MM.1S (cell line): Measurements from ENCODE around the gene FLVCR1.
"Not testable (repeated sequence)": the region's sequence is repeated elsewhere in the genome, so short reads cannot be mapped to it uniquely, and the experiment has no call there.

Experiments used
- DNase-seq: peaks from one replicate; pipeline ENCODE4 v3.0.0-alpha.2; 2015
- H2AFZ ChIP-seq: fragments of 300-600 bp; sonication (generic); 2 replicates; pipeline ENCODE4 v1.6.0; 2016; ENCODE audit warnings: antibody characterized with exemption, low read length
- H3F3A ChIP-seq: fragments of 300-600 bp; sonication (generic); 2 replicates; pipeline ENCODE4 v1.6.1; 2016; ENCODE audit warnings: mild to moderate bottlenecking, antibody characterized with exemption, low read length, moderate library complexity, mixed read lengths; ENCODE audit not compliant: insufficient read depth
- H3K27ac ChIP-seq: fragments of 300-600 bp; sonication (generic); 2 replicates; pipeline ENCODE4 v1.5.1; 2016; ENCODE audit warnings: mild to moderate bottlenecking, low read length
- H3K27me3 ChIP-seq: fragments of 300-600 bp; sonication (generic); replicated peaks from 2 replicates; pipeline ENCODE4 v1.6.0; 2016; ENCODE audit warnings: low read length; ENCODE audit not compliant: insufficient read depth
- H3K36me3 ChIP-seq: fragments of 300-600 bp; sonication (generic); replicated peaks from 2 replicates; pipeline ENCODE4 v1.6.1; 2016; ENCODE audit warnings: mild to moderate bottlenecking, low read length, mixed read lengths; ENCODE audit not compliant: insufficient read depth
- H3K4me1 ChIP-seq: fragments of 300-600 bp; sonication (generic); 2 replicates; pipeline ENCODE4 v1.6.1; 2016; ENCODE audit warnings: low read length, mixed read lengths
- H3K4me2 ChIP-seq: fragments of 300-600 bp; sonication (generic); 2 replicates; pipeline ENCODE4 v1.6.0; 2016; ENCODE audit warnings: low read depth, low read length
- H3K4me3 ChIP-seq: fragments of 300-600 bp; sonication (generic); 2 replicates; pipeline ENCODE4 v1.5.1; 2016; ENCODE audit warnings: low read length, mixed read lengths
- H3K79me2 ChIP-seq: fragments of 300-600 bp; sonication (generic); 2 replicates; pipeline ENCODE4 v1.6.1; 2016; ENCODE audit warnings: mixed run types, low read length, mixed read lengths
- H3K9ac ChIP-seq: fragments of 300-600 bp; sonication (generic); 2 replicates; pipeline ENCODE4 v1.6.1; 2016; ENCODE audit warnings: low read length, mixed read lengths
- H3K9me2 ChIP-seq: fragments of 300-600 bp; sonication (generic); replicated peaks from 2 replicates; pipeline ENCODE4 v1.6.1; 2016; ENCODE audit warnings: mild to moderate bottlenecking, low read length, mixed read lengths; ENCODE audit not compliant: insufficient read depth
- H3K9me3 ChIP-seq: fragments of 300-600 bp; sonication (generic); replicated peaks from 2 replicates; pipeline ENCODE4 v1.6.1; 2016; ENCODE audit warnings: mild to moderate bottlenecking, low read length, mixed read lengths; ENCODE audit not compliant: insufficient read depth
- H4K20me1 ChIP-seq: fragments of 300-600 bp; sonication (generic); 2 replicates; pipeline ENCODE4 v1.6.1; 2016; ENCODE audit warnings: mild to moderate bottlenecking, low read length, moderate library complexity, mixed read lengths; ENCODE audit not compliant: insufficient read depth
- CTCF ChIP-seq: fragments of 300-600 bp; sonication (generic); IDR thresholded peaks from 2 replicates; pipeline ENCODE4 v1.5.1; 2016; ENCODE audit warnings: antibody characterized with exemption, low read length, mixed read lengths
- EZH2 ChIP-seq: fragments of 300-600 bp; sonication (generic); optimal IDR thresholded peaks from 2 replicates; pipeline ENCODE3; 2017; ENCODE audit warnings: low read depth, mild to moderate bottlenecking, antibody characterized with exemption, low read length, mixed read lengths
- EZH2phosphoT487 ChIP-seq: fragments of 300-600 bp; sonication (generic); IDR thresholded peaks from 2 replicates; pipeline ENCODE4 v1.6.1; 2018; ENCODE audit warnings: antibody characterized with exemption, low read length

The FLVCR1 gene

GRCh38 chr1:212908971-212909370 is 50.9 kb downstream of the FLVCR1 start:
- Histone ChIP-seq H3K79me2 (no peaks in the 10 kb centered on the region), H3K4me2 (no peak overlapping the region), H3K9me2 (no peaks in the 10 kb centered on the region), H3F3A (no peaks in the 10 kb centered on the region), H4K20me1 (no peaks in the 10 kb centered on the region), H3K27ac (no peak overlapping the region), H3K4me1 (no peaks in the 10 kb centered on the region), H3K36me3 (no peaks in the 10 kb centered on the region), H2AFZ (no peak overlapping the region), H3K27me3 (no peaks in the 10 kb centered on the region), H3K4me3 (no peak overlapping the region), H3K9ac (no peak overlapping the region), H3K9me3 (no peaks in the 10 kb centered on the region)
- DNase-seq, result no peak
- TF ChIP-seq CTCF (no peak), EZH2phosphoT487 (no peak), EZH2 (no peak)

- H3K27me3 ChIP-seq, result no peaks in the 10 kb centered on the region
- no peak for DNase-seq
- H3K36me3 ChIP-seq, result no peaks in the 10 kb centered on the region
- no peaks in the 10 kb centered on the region for H3K79me2 ChIP-seq
- H3K9me2 ChIP-seq, result no peaks in the 10 kb centered on the region
- H3F3A ChIP-seq, result no peaks in the 10 kb centered on the region
- H4K20me1 ChIP-seq, result no peaks in the 10 kb centered on the region
- no peaks in the 10 kb centered on the region for H3K4me1 ChIP-seq
- H3K27ac ChIP-seq, result no peak overlapping the region
- H3K9ac ChIP-seq, result no peak overlapping the region
- H3K9me3 ChIP-seq, result no peaks in the 10 kb centered on the region
- H2AFZ ChIP-seq, result no peak overlapping the region
- H3K4me3 ChIP-seq, result no peak overlapping the region
- H3K4me2 ChIP-seq, result no peak overlapping the region
- no peak for TF ChIP-seq CTCF
- no peak for TF ChIP-seq EZH2
- TF ChIP-seq EZH2phosphoT487, result no peak
Measured at GRCh38 chr1:212909652-212910063, 51.6 kb downstream of the FLVCR1 start.

GRCh38 chr1:212910213-212910612 is 52.1 kb downstream of the FLVCR1 start:
- not testable (repeated sequence) for H3K27ac ChIP-seq, H3K4me3 ChIP-seq, H3K27me3 ChIP-seq, H3K9ac ChIP-seq, H3K36me3 ChIP-seq, H3K9me2 ChIP-seq, H3K79me2 ChIP-seq, DNase-seq, H3K4me1 ChIP-seq, H2AFZ ChIP-seq, H3F3A ChIP-seq, H4K20me1 ChIP-seq, H3K9me3 ChIP-seq, H3K4me2 ChIP-seq

GRCh38 chr1:212913638-212914037 is 55.6 kb downstream of the FLVCR1 start:
- not testable (repeated sequence) for H3K4me2 ChIP-seq, H3K79me2 ChIP-seq, H3K9ac ChIP-seq, H3K4me3 ChIP-seq, H3K27ac ChIP-seq, H3K36me3 ChIP-seq, H2AFZ ChIP-seq, H3K9me2 ChIP-seq, H3K27me3 ChIP-seq, DNase-seq, H3K4me1 ChIP-seq, H4K20me1 ChIP-seq, H3K9me3 ChIP-seq, H3F3A ChIP-seq

DNA sequence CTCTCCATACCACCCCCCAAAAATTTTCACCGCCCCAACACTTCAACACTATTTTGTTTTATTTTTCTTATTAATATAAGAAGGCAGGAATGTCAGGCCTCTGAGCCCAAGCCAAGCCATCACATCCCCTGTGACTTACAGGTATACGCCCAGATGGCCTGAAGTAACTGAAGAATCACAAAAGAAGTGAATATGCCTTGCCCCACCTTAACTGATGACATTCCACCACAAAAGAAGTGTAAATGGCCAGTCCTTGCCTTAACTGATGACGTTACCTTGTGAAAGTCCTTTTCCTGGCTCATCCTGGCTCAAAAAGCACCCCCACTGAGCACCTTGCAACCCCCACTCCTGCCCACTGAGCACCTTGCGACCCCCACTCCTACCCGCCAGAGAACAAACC is 56.0 kb downstream of the FLVCR1 start:
- H4K20me1 ChIP-seq, H3K27me3 ChIP-seq, DNase-seq, H2AFZ ChIP-seq, H3K4me2 ChIP-seq, H3K79me2 ChIP-seq, H3K36me3 ChIP-seq, H3K9me2 ChIP-seq, H3F3A ChIP-seq, H3K27ac ChIP-seq, H3K4me3 ChIP-seq, H3K4me1 ChIP-seq, H3K9ac ChIP-seq, H3K9me3 ChIP-seq: not testable (repeated sequence)
